Measurements from ENCODE around the gene TIMM10B.
"Not testable (repeated sequence)": the region's sequence is repeated elsewhere in the genome, so short reads cannot be mapped to it uniquely, and the experiment has no call there.

Gene TIMM10B

GRCh38 chr11:6520265-6520664 is 39.0 kb downstream of the TIMM10B start:
- DNase-seq, result no peak

DNA sequence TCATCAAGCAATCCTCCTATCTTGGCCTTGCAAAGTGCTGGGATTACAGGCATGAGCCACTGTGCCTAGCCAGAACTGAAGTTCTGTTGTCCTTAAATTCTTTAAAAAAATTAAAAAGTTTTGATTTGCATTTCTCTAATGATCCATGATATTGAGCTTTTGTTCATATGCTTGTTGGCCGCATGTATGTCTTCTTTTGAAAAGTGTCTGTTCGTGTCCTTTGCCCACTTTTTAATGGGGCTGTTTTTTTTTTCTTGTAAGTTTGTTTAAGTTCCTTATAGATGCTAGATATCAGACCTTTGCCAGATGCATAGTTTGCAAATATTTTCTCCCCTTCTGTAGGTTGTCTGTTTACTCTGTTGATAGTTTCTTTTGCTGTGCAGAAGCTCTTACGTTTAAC is 40.6 kb downstream of the TIMM10B start:
- not testable (repeated sequence) for DNase-seq

- no peak for DNase-seq
These were observed 42.0 kb downstream of the TIMM10B start for GRCh38 chr11:6523253-6523652.

DNA sequence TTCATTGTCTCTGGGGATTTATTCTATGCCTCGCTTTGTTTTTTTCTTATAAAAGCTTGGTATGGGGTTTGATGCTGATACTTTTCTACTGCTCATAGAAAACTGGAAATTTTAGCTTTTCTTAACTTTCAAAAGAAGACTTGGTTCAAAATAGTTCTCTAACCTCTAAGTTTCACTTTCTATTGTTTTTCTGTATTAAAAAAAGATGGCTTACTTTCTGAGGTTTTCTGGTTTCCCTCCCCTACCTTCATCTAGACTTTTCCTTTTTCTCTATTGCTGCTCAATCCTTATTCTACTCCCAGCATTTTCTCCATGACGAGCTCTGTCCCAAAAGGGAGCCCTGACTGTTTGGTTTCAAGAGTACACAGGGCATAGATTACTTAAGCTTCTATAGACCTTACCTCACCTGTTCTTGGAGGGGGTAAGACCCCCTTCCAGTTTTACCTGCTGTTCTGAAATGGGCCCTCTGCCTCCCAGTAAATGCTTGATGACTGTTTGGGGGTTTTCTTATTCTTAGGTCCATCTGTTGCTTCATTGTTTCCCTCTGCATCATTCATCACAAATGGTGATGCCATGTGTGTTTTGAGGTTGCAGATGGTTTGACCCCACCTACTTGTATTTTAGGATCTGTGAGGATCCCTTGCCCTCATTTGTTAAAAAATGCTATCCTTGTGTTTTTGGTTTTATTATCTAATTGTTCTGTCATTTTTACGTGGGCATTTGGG is 45.3 kb downstream of the TIMM10B start:
- DNase-seq, result no peak

DNA sequence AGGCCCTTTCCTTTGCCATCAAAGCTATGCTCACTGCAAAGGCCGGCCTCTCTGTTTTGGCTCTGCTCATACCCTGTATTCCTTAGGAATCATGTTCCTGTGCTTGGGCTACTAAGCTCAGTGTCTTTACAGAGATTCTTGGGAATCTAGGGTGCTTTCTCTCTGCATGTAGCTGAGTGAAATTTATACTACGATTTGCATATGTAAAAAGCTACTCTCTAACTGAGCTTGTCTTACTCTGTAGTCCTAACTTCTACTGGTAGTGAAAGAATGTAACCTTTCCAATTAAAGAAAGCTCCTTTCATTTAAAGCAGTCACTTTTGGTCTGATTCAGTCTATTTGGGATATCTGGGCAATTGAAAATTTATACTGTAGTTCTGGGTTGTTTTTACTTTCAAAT is 48.0 kb downstream of the TIMM10B start:
- no peak for DNase-seq

DNA sequence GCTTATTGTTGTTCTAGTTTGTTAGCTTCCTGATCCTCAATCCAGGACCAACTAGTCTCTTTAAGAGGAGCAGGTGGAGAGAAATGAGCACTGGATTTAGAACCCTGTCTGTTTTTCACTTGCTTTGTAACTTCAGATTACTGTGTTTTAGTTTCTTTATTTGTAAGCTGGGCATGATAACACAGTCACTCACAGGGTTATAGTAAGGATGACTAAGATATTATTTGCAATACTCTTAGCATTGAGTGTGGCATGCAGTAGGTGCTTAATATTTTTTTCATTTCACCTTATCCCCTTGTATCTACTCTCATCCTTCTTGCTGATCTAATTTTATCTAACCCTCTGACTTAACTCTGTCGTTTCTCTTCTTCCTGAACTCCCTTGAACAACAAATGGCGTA is 49.5 kb downstream of the TIMM10B start:
- DNase-seq, result no peak

DNA sequence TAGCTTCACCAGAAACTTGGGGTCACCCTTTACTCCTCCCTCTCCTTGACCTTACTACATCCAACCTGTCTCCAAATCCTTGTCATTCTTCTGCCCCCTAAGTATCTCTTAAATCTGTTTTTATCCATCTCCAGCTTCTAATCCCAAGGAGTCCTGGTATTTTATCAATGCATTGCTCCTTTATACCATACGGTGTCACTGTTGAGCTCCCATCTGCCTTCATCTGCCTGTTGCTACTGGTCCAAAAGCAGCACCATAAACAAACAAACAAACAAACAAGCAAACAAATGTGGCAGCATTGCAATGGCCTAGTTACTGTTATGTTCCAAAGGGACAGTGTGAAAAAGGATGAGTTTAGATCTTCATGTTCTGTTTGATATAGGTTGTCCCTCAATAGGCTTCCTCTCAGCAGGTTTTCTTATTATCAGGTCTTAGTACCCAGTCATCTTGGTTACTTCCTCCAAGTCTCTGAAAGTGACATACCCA is 50.0 kb downstream of the TIMM10B start:
- peak in 1 of 2 donors; percentile 21 for DNase-seq

Data from activated CD4-positive, alpha-beta T cell treated with anti-CD3 and anti-CD28 coated beads for 4 hours (primary cell).